SU-DHL-6 (cell line): ENCODE data around the gene XPO6.

Source experiments
- H2AFZ ChIP-seq: fragments of 200-600 bp; sonication (generic); 2 replicates; pipeline ENCODE4 v1.6.1; 2014; ENCODE audit warnings: low read depth, mild to moderate bottlenecking, moderate library complexity, mixed read lengths, antibody characterized with exemption, low read length; ENCODE audit not compliant: severe bottlenecking
- H3F3A ChIP-seq: fragments of 200-600 bp; shearing (Covaris generic); 2 replicates; pipeline ENCODE4 v1.6.0; 2016; ENCODE audit warnings: antibody characterized with exemption, mild to moderate bottlenecking; ENCODE audit not compliant: insufficient read depth
- H3K27ac ChIP-seq: fragments of 200-600 bp; sonication (generic); 2 replicates; pipeline ENCODE4 v1.5.1; 2016; ENCODE audit warnings: low read depth, mild to moderate bottlenecking, low read length, moderate library complexity, mixed read lengths
- H3K27me3 ChIP-seq: fragments of 200-600 bp; sonication (generic), shearing (Covaris generic); 2 replicates; pipeline ENCODE4 v1.6.0; 2014; ENCODE audit warnings: mild to moderate bottlenecking, low read length
- H3K36me3 ChIP-seq: fragments of 200-600 bp; sonication (generic); 2 replicates; pipeline ENCODE4 v1.6.1; 2014; ENCODE audit warnings: mild to moderate bottlenecking, low read length, mixed read lengths
- H3K4me2 ChIP-seq: fragments of 300-600, 200-600 bp; shearing (Covaris generic), sonication (generic); 2 replicates; pipeline ENCODE4 v1.6.0; 2014; ENCODE audit warnings: low read length, low read depth, mild to moderate bottlenecking; ENCODE audit not compliant: poor library complexity, severe bottlenecking
- H3K4me3 ChIP-seq: fragments of 200-600 bp; sonication (generic); 2 replicates; pipeline ENCODE4 v1.5.1; 2014; ENCODE audit warnings: antibody characterized with exemption, low read length, mild to moderate bottlenecking, mixed read lengths; ENCODE audit not compliant: insufficient read depth, poor library complexity, severe bottlenecking
- H3K79me2 ChIP-seq: fragments of 200-600 bp; sonication (generic); 2 replicates; pipeline ENCODE4 v1.6.1; 2014; ENCODE audit warnings: mild to moderate bottlenecking, low read length, moderate library complexity; ENCODE audit not compliant: insufficient read depth
- H3K9ac ChIP-seq: fragments of 200-600 bp; sonication (generic); 2 replicates; pipeline ENCODE4 v1.7.0; 2014; ENCODE audit warnings: mild to moderate bottlenecking, low read length
- H3K9me2 ChIP-seq: fragments of 200-600 bp; sonication (generic); replicated peaks from 2 replicates; pipeline ENCODE4 v1.6.1; 2014; ENCODE audit warnings: low read length; ENCODE audit not compliant: insufficient read depth
- H3K9me3 ChIP-seq: fragments of 200-600 bp; sonication (generic); 2 replicates; pipeline ENCODE4 v1.6.1; 2014; ENCODE audit warnings: low read length, mixed read lengths; ENCODE audit not compliant: insufficient read depth
- H4K20me1 ChIP-seq: fragments of 200-600 bp; sonication (generic); 2 replicates; pipeline ENCODE4 v1.6.1; 2014; ENCODE audit warnings: low read depth, mild to moderate bottlenecking, antibody characterized with exemption, low read length, moderate library complexity, mixed read lengths
- CTCF ChIP-seq: fragments of 200-600 bp; sonication (generic); IDR thresholded peaks from one replicate; pipeline ENCODE4 v1.5.1; 2017; ENCODE audit warnings: antibody characterized with exemption, mild to moderate bottlenecking, low read length, moderate library complexity; ENCODE audit not compliant: insufficient read depth, poor library complexity, severe bottlenecking
- EZH2phosphoT487 ChIP-seq: fragments of 200-600 bp; sonication (generic), shearing (Covaris generic); conservative IDR thresholded peaks from 2 replicates; pipeline ENCODE4 v1.6.1; 2018; ENCODE audit warnings: mild to moderate bottlenecking, antibody characterized with exemption, low read length, moderate library complexity, mixed read lengths

Gene XPO6

GRCh38 chr16:28155293-28155692 is 56.5 kb downstream of the XPO6 start:
- Histone ChIP-seq H4K20me1 (no peaks in the 10 kb centered on the region), H3K9me3 (no peaks in the 10 kb centered on the region), H3F3A (no peaks in the 10 kb centered on the region; the same call in 1 of the 2 replicates), H3K9me2 (no peaks in the 10 kb centered on the region), H3K79me2 (peaks cover 24% of the 10 kb centered on the region; the same call in 1 of the 2 replicates), H3K27ac (no peak overlapping the region), H2AFZ (no peak overlapping the region), H3K4me2 (no peak overlapping the region), H3K9ac (no peak overlapping the region), H3K36me3 (peaks cover 43% of the 10 kb centered on the region), H3K27me3 (no peaks in the 10 kb centered on the region), H3K4me3 (no peak overlapping the region)
- TF ChIP-seq CTCF: no peak

GRCh38 chr16:28151180-28151579 is 60.6 kb downstream of the XPO6 start:
- H3K27me3 ChIP-seq: no peaks in the 10 kb centered on the region
- no peak overlapping the region for H3K27ac ChIP-seq
- peaks cover 13% of the 10 kb centered on the region; the same call in 1 of the 2 replicates for H3K79me2 ChIP-seq
- TF ChIP-seq EZH2phosphoT487 (no peak), CTCF (no peak)
- no peak overlapping the region for H3K4me2 ChIP-seq
- H3F3A ChIP-seq: no peaks in the 10 kb centered on the region
- no peak overlapping the region for H3K4me3 ChIP-seq
- no peaks in the 10 kb centered on the region for H3K9me2 ChIP-seq
- peaks cover 50% of the 10 kb centered on the region for H3K36me3 ChIP-seq
- no peak overlapping the region for H3K9ac ChIP-seq
- no peaks in the 10 kb centered on the region for H4K20me1 ChIP-seq
- H3K9me3 ChIP-seq: no peaks in the 10 kb centered on the region
- no peak overlapping the region for H2AFZ ChIP-seq

DNA sequence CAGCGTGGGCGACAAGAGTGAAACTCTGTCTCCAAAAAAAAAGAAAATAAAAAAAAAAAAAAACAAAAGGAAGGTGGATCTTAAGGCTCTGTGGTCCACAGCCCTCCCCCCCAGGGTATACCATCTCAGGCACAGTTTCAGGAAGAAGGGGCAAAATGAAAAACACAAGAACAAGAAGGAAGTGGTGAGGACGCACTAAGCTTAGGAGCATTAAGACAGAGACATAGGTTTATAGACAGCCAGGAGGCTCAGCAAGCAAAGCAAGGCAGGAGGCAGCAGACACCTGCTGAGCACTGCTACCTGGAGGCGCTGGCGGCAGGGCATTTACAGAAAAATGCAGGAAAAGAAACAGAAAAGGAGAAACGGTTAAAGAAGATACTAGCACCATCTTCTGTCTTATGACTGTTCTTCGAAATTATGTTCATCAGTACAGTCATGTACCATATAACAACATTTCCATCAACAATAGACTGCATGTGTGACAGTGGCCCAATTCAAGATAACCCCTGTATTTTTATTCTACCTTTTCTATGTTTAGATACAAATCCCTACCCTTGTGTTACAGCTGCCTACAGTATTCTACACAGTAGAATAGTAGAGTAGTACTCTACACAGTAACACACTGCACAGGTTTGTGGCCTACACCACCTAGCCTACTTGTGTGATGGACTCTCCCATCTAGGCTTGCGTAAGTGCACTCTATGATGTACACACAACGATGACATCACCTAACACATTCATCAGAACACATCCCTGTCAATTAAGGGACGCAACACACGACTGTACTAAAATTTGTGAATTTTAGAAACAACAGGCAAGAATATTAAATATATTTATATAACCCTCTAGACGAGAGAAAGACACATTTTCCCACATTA is 62.5 kb downstream of the XPO6 start:
- H3K36me3 ChIP-seq: peaks cover 48% of the 10 kb centered on the region

More for the DNA sequence above, 62.5 kb downstream of the XPO6 start:
- peaks cover 13% of the 10 kb centered on the region; the same call in 1 of the 2 replicates for H3K79me2 ChIP-seq
- H3K27me3 ChIP-seq: no peaks in the 10 kb centered on the region
- H2AFZ ChIP-seq: no peak overlapping the region
- no peak overlapping the region for H3K9ac ChIP-seq
- H3F3A ChIP-seq: 0 out of 2 replicates have a peak, but pooled peaks cover 12% of the 10 kb centered on the region
- TF ChIP-seq EZH2phosphoT487: no peak
- TF ChIP-seq CTCF: no peak
- no peak overlapping the region for H3K27ac ChIP-seq
- H3K9me2 ChIP-seq: no peaks in the 10 kb centered on the region
- H3K4me3 ChIP-seq: no peak overlapping the region
- no peaks in the 10 kb centered on the region for H4K20me1 ChIP-seq
- no peak overlapping the region for H3K4me2 ChIP-seq
- H3K9me3 ChIP-seq: no peaks in the 10 kb centered on the region
